HCT116 (cell line): ENCODE results near the gene FRMD8. TPM values are rescaled to one million over a fixed set of nuclear protein-coding genes. Genes with fewer than 3 reads are reported as not detected.

ENCODE experiments used
- ATAC-seq: fragments of 200-7000 bp; cut with Tn5 transposase; 2 replicates; pipeline ENCODE4 v1.9.1; 2020; ENCODE audit warnings: mild to moderate bottlenecking, moderate library complexity
- BruUV-seq: library from RNA; stranded (reverse); fragments of 400-500 nt; replicated peaks from 2 replicates; lab custom pipeline; 2021; lab: Mats Ljungman, UMichigan
- CTCF ChIA-PET: fragments of 300-600 bp; sonication (Branson Sonifier 250); formaldehyde crosslinking; loops from one replicate; lab custom pipeline; 2021; ENCODE audit warnings: antibody characterized with exemption; lab: Charles Lee
- POLR2A ChIA-PET: fragments of 300-600, 350-600 bp; sonication (Branson Sonifier 250); formaldehyde crosslinking; loops from one replicate; lab custom pipeline; 2021; ENCODE audit warnings: antibody characterized with exemption; lab: Charles Lee
- RAD21 ChIA-PET, 2 experiments: fragments of 300-600 bp; sonication (Branson Sonifier 250); formaldehyde crosslinking; loops; one replicate each; lab custom pipeline; 2023; ENCODE audit warnings: low total read pairs in 2 of 2; ENCODE audit not compliant: uncharacterized antibody in 2 of 2, unreplicated experiment in 2 of 2, low non-redundant PET in 1 of 2; lab: Charles Lee
- DNase-seq: peaks from one replicate; pipeline ENCODE4 v3.0.0-alpha.2; 2010; ENCODE audit warnings: low read depth, low spot score
- H2AFZ ChIP-seq: fragments of 200-600 bp; shearing (Covaris generic), sonication (generic); 2 replicates; pipeline ENCODE4 v1.6.1; 2017; ENCODE audit warnings: low read depth, mixed run types, mixed read lengths, antibody characterized with exemption, low read length; ENCODE audit not compliant: poor library complexity, severe bottlenecking
- H3K27ac ChIP-seq: 2 replicates; pipeline ENCODE4 v1.5.1; 2012; ENCODE audit warnings: low read depth, low read length
- H3K27me3 ChIP-seq: fragments of 200-600 bp; sonication (generic); 2 replicates; pipeline ENCODE4 v1.6.1; 2016; ENCODE audit warnings: mixed run types, low read length, mixed read lengths; ENCODE audit not compliant: insufficient read depth
- H3K36me3 ChIP-seq, 2 experiments: fragments of 200-500 bp in 1 of 2; fragments of 200-600 bp in 1 of 2; sonication (Bioruptor generic) in 1 of 2; sonication (generic) in 1 of 2; 2 replicates each; pipeline versions ENCODE4 v1.5.1 to v1.6.1; 2014 to 2016; ENCODE audit warnings: low read length in 2 of 2, inconsistent platforms in 1 of 2, mixed read lengths in 1 of 2, mixed run types in 1 of 2; ENCODE audit not compliant: insufficient read depth in 2 of 2, control insufficient read depth in 1 of 2
- H3K4me1 ChIP-seq, 2 experiments: fragments of 200-600 bp in 1 of 2; sonication (generic) in 1 of 2; 2 replicates each; pipeline versions ENCODE4 v1.5.1 to v1.6.1; 2012 to 2017; ENCODE audit warnings: low read length in 2 of 2, inconsistent platforms in 1 of 2, mild to moderate bottlenecking in 1 of 2, mixed read lengths in 1 of 2, mixed run types in 1 of 2, moderate library complexity in 1 of 2; ENCODE audit not compliant: insufficient read depth in 2 of 2, control insufficient read depth in 1 of 2
- H3K4me2 ChIP-seq: fragments of 200-600 bp; sonication (generic); 2 replicates; pipeline ENCODE4 v1.6.1; 2017; ENCODE audit warnings: mixed run types, low read length, mixed read lengths
- H3K4me3 ChIP-seq, 2 experiments: fragments of 200-600 bp in 1 of 2; sonication (generic) in 1 of 2; replicated peaks in 1 of 2; 2 replicates each; pipeline ENCODE4 v1.5.1; 2011 to 2016; ENCODE audit warnings: low read length in 2 of 2, control low read depth in 1 of 2, low read depth in 1 of 2, mild to moderate bottlenecking in 1 of 2, mixed read lengths in 1 of 2, mixed run types in 1 of 2
- H3K79me2 ChIP-seq: fragments of 200-600 bp; sonication (generic); 2 replicates; pipeline ENCODE4 v1.6.1; 2017; ENCODE audit warnings: mild to moderate bottlenecking, mixed run types, low read length, moderate library complexity, mixed read lengths; ENCODE audit not compliant: insufficient read depth
- H3K9ac ChIP-seq: fragments of 200-600 bp; sonication (generic); 2 replicates; pipeline ENCODE4 v1.6.1; 2016; ENCODE audit warnings: low read length, mixed read lengths
- H3K9me2 ChIP-seq: fragments of 200-600 bp; sonication (generic), shearing (Covaris generic); 2 replicates; pipeline ENCODE4 v1.6.1; 2017; ENCODE audit warnings: mixed run types, mild to moderate bottlenecking, moderate library complexity; ENCODE audit not compliant: insufficient read depth
- H3K9me3 ChIP-seq, 2 experiments: fragments of 200-500 bp in 1 of 2; fragments of 200-600 bp in 1 of 2; sonication (Bioruptor generic) in 1 of 2; sonication (generic) in 1 of 2; 2 replicates each; pipeline ENCODE4 v1.6.1; 2014 to 2017; ENCODE audit warnings: low read length in 2 of 2, mixed read lengths in 2 of 2, inconsistent platforms in 1 of 2, low read depth in 1 of 2, mild to moderate bottlenecking in 1 of 2, mixed run types in 1 of 2, moderate library complexity in 1 of 2; ENCODE audit not compliant: control insufficient read depth in 1 of 2, insufficient read depth in 1 of 2
- H4K20me1 ChIP-seq: fragments of 200-600 bp; sonication (generic), shearing (Covaris generic); 2 replicates; pipeline ENCODE4 v1.6.1; 2017; ENCODE audit warnings: mixed run types, mild to moderate bottlenecking, moderate library complexity; ENCODE audit not compliant: insufficient read depth
- ATF3 ChIP-seq: IDR thresholded peaks from 2 replicates; pipeline ENCODE4 v1.6.1; 2012
- CBX3 ChIP-seq: IDR thresholded peaks from 2 replicates; pipeline ENCODE4 v1.6.1; 2012; ENCODE audit warnings: low read depth
- CEBPB ChIP-seq: IDR thresholded peaks from 2 replicates; pipeline ENCODE4 v1.6.1; 2012; ENCODE audit warnings: low read depth
- CTCF ChIP-seq, 3 experiments: fragments of 200-600 bp in 1 of 3; sonication (generic) in 1 of 3; IDR thresholded peaks in 2 of 3; conservative IDR thresholded peaks in 1 of 3; 2 replicates each; pipeline ENCODE4 v1.5.1; 2012 to 2017; ENCODE audit warnings: low read depth in 2 of 3, low read length in 2 of 3, antibody characterized with exemption in 1 of 3, borderline replicate concordance in 1 of 3, control low read depth in 1 of 3, mild to moderate bottlenecking in 1 of 3, mixed read lengths in 1 of 3, mixed run types in 1 of 3, moderate library complexity in 1 of 3; ENCODE audit not compliant: insufficient read depth in 1 of 3
- EGR1 ChIP-seq: IDR thresholded peaks from 2 replicates; pipeline ENCODE4 v1.6.1; 2012; ENCODE audit warnings: low read depth
- ELF1 ChIP-seq: IDR thresholded peaks from 2 replicates; pipeline ENCODE4 v1.6.1; 2012; ENCODE audit warnings: low read depth, borderline replicate concordance
- EZH2phosphoT487 ChIP-seq: fragments of 200-600 bp; IDR thresholded peaks from 2 replicates; pipeline ENCODE4 v1.6.1; 2018; ENCODE audit warnings: antibody characterized with exemption, borderline replicate concordance
- FOSL1 ChIP-seq: IDR thresholded peaks from 2 replicates; pipeline ENCODE4 v1.6.1; 2012; ENCODE audit warnings: low read depth
- JUND ChIP-seq: IDR thresholded peaks from 2 replicates; pipeline ENCODE4 v1.6.1; 2012
- MAX ChIP-seq: IDR thresholded peaks from 2 replicates; pipeline ENCODE4 v1.6.1; 2012
- POLR2A ChIP-seq: IDR thresholded peaks from 2 replicates; pipeline ENCODE4 v1.7.0; 2011; ENCODE audit warnings: borderline replicate concordance; ENCODE audit not compliant: insufficient read depth, insufficient read length; ENCODE audit errors: extremely low read depth
- RAD21 ChIP-seq: IDR thresholded peaks from 2 replicates; pipeline ENCODE4 v1.6.1; 2012; ENCODE audit warnings: low read depth, mild to moderate bottlenecking
- REST ChIP-seq: IDR thresholded peaks from 2 replicates; pipeline ENCODE4 v1.6.1; 2012; ENCODE audit warnings: low read depth
- SIN3A ChIP-seq: IDR thresholded peaks from 2 replicates; pipeline ENCODE4 v1.6.1; 2012; ENCODE audit warnings: low read depth
- SP1 ChIP-seq: IDR thresholded peaks from 2 replicates; pipeline ENCODE4 v1.6.1; 2012; ENCODE audit warnings: low read depth
- SRF ChIP-seq: IDR thresholded peaks from 2 replicates; pipeline ENCODE4 v1.6.1; 2012; ENCODE audit warnings: low read depth
- TCF7L2 ChIP-seq: IDR thresholded peaks from 2 replicates; pipeline ENCODE4 v1.7.0; 2011; ENCODE audit warnings: borderline replicate concordance, inconsistent platforms; ENCODE audit not compliant: insufficient read depth, insufficient read length; ENCODE audit errors: extremely low read depth
- YY1 ChIP-seq: IDR thresholded peaks from 2 replicates; pipeline ENCODE4 v1.6.1; 2011; ENCODE audit warnings: low read length, low read depth, moderate library complexity, mild to moderate bottlenecking; ENCODE audit not compliant: insufficient replicate concordance; ENCODE audit errors: extremely low read depth
- ZBTB33 ChIP-seq: IDR thresholded peaks from 2 replicates; pipeline ENCODE4 v1.6.1; 2011; ENCODE audit warnings: mild to moderate bottlenecking, low read length, moderate library complexity; ENCODE audit not compliant: insufficient replicate concordance; ENCODE audit errors: extremely low read depth
- ZFX ChIP-seq: fragments of 450-650 bp; IDR thresholded peaks from 2 replicates; pipeline ENCODE4 v1.6.1; 2017
- intact Hi-C: fragments of 100-400 bp; cut with micrococcal nuclease; formaldehyde crosslinking; loops from 2 replicates; pipeline ENCODE4 v1.10.0; 2022
- total RNA-seq: library from RNA; stranded (reverse); gene quantifications from one replicate; pipeline ENCODE4 v1.2.1, GENCODE V29; 2021; ENCODE audit not compliant: unreplicated experiment

FRMD8 gene
- total RNA-seq, 1 experiment from 2014 or later, result 35.8 TPM

GRCh38 chr11:65389294-65389980 lies 3.0 kb downstream of the FRMD8 start:
- POLR2A ChIA-PET, result interaction anchor here (0.8 kb wide), 1 partner anchor 115 kb away, joined by 3 read pairs; no protein-coding TSS in a partner anchor
- Histone ChIP-seq H2AFZ (no peak overlapping the region), H3K4me3 (no peak overlapping the region), H3K79me2 (peaks cover 27% of the 10 kb centered on the region; the same call in 1 of the 2 replicates), H3K27ac (peak overlapping the region; percentile 9; the same call in 1 of the 2 replicates), H4K20me1 (no peaks in the 10 kb centered on the region), H3K4me2 (peak overlapping the region; percentile 12; the same call in 1 of the 2 replicates), H3K9ac (no peak overlapping the region), H3K36me3 (peaks cover 0 to 14% of the 10 kb centered on the region in 2 experiments; a peak in 3 of 4 replicates), H3K27me3 (no peaks in the 10 kb centered on the region), H3K9me2 (no peaks in the 10 kb centered on the region), H3K9me3 (no peaks in the 10 kb centered on the region), H3K4me1 (peaks cover 14 to 42% of the 10 kb centered on the region in 2 experiments)
- DNase-seq, result no peak
- no TSS peak for BruUV-seq
- CTCF ChIA-PET, result interaction anchor here (1.1 kb wide), 1 partner anchor 79 kb away, joined by 4 read pairs; no protein-coding TSS in a partner anchor
- TF ChIP-seq EZH2phosphoT487, result no peak
- TF ChIP-seq MAX, result no peak
- no peak for TF ChIP-seq EGR1
- TF ChIP-seq FOSL1, result no peak
- no peak for TF ChIP-seq ELF1
- TF ChIP-seq RAD21, result no peak
- TF ChIP-seq CTCF (IDR thresholded peaks at IDR 0.05 in 2 of 3, conservative IDR thresholded peaks at IDR 0.05 in 1 of 3; ENCODE audit: borderline replicate concordance in 1 of 3, insufficient read depth in 1 of 3, low read depth in 2 of 3, low read length in 2 of 3), result no peak
- TF ChIP-seq ZBTB33, result no peak
- no peak for TF ChIP-seq TCF7L2
- no peak for TF ChIP-seq SRF
- TF ChIP-seq CEBPB, result no peak
- no peak for TF ChIP-seq SIN3A
- TF ChIP-seq YY1, result no peak
- TF ChIP-seq POLR2A, result no peak
- TF ChIP-seq CBX3, result no peak
- no peak for TF ChIP-seq JUND
- no peak for TF ChIP-seq ATF3
- no peak for TF ChIP-seq ZFX
- no peak for TF ChIP-seq REST
- no peak for TF ChIP-seq SP1
- intact Hi-C loops, result no loop called here
- no peak for ATAC-seq
- RAD21 ChIA-PET, result no interaction called here
